HG03521 (cell line): Measurements from ENCODE around the gene CTNNA2.

Source experiments
- ATAC-seq: cut with Tn5 transposase; IDR thresholded peaks from one replicate; pipeline ENCODE4 v1.9.1; 2021; ENCODE audit warnings: mild to moderate bottlenecking, moderate library complexity; ENCODE audit not compliant: unreplicated experiment

CTNNA2 gene

GRCh38 chr2:80519121-80519643 lies 1006.3 kb downstream of the CTNNA2 start:
- no peak for ATAC-seq

- ATAC-seq, result no peak
Measured at GRCh38 chr2:80519699-80520291, 1006.9 kb downstream of the CTNNA2 start.

- ATAC-seq, result no peak
Measured at GRCh38 chr2:80525152-80525551, 1012.3 kb downstream of the CTNNA2 start.

- no peak for ATAC-seq
Measured at GRCh38 chr2:80527119-80527518, 1014.3 kb downstream of the CTNNA2 start.

- no peak for ATAC-seq
Measured at GRCh38 chr2:80529466-80530165, 1016.8 kb downstream of the CTNNA2 start.

GRCh38 chr2:80530442-80531064 lies 1017.7 kb downstream of the CTNNA2 start:
- ATAC-seq, result peak; percentile 45

GRCh38 chr2:80531319-80531718 lies 1018.5 kb downstream of the CTNNA2 start:
- ATAC-seq, result no peak

- no peak for ATAC-seq
Measured at GRCh38 chr2:80545420-80546210, 1032.8 kb downstream of the CTNNA2 start.

GRCh38 chr2:80546766-80547165 lies 1033.9 kb downstream of the CTNNA2 start:
- no peak for ATAC-seq

- ATAC-seq, result no peak
Measured at GRCh38 chr2:80547344-80547743, 1034.5 kb downstream of the CTNNA2 start.

GRCh38 chr2:80548469-80548868 lies 1035.6 kb downstream of the CTNNA2 start:
- ATAC-seq, result no peak

- ATAC-seq, result no peak
Measured at GRCh38 chr2:80549901-80550300, 1037.0 kb downstream of the CTNNA2 start.

GRCh38 chr2:80560326-80560725 lies 1047.5 kb downstream of the CTNNA2 start:
- no peak for ATAC-seq

GRCh38 chr2:80568011-80568410 lies 1055.2 kb downstream of the CTNNA2 start:
- no peak for ATAC-seq

- no peak for ATAC-seq
Measured at GRCh38 chr2:80573167-80573566, 1060.3 kb downstream of the CTNNA2 start.

GRCh38 chr2:80573950-80574349 lies 1061.1 kb downstream of the CTNNA2 start:
- no peak for ATAC-seq

GRCh38 chr2:80579756-80580155 lies 1066.9 kb downstream of the CTNNA2 start:
- ATAC-seq, result no peak

GRCh38 chr2:80591233-80591632 lies 1078.4 kb downstream of the CTNNA2 start:
- ATAC-seq, result no peak

- no peak for ATAC-seq
Measured at GRCh38 chr2:80592106-80592505, 1079.3 kb downstream of the CTNNA2 start.

- no peak for ATAC-seq
Measured at GRCh38 chr2:80610108-80610507, 1097.3 kb downstream of the CTNNA2 start.

- ATAC-seq, result no peak
Measured at GRCh38 chr2:80621656-80622055, 1108.8 kb downstream of the CTNNA2 start.
